ENCODE data around the gene NDUFA5.
"Not testable (repeated sequence)": the region's sequence is repeated elsewhere in the genome, so short reads cannot be mapped to it uniquely, and the experiment has no call there.

The NDUFA5 gene

GRCh38 chr7:123557016-123557397, 611 bp downstream of the NDUFA5 start:
- DNase-seq (ENCODE audit: low spot score): no peak

- DNase-seq (ENCODE audit: low spot score): no peak
Measured at GRCh38 chr7:123555484-123555883, 2.1 kb downstream of the NDUFA5 start.

- no peak for DNase-seq (ENCODE audit: low spot score)
Measured at GRCh38 chr7:123553159-123553558, 4.5 kb downstream of the NDUFA5 start.

GRCh38 chr7:123552641-123553040, 5.0 kb downstream of the NDUFA5 start:
- DNase-seq (ENCODE audit: low spot score): no peak

- DNase-seq (ENCODE audit: low spot score): not testable (repeated sequence)
Measured at GRCh38 chr7:123552134-123552533, 5.5 kb downstream of the NDUFA5 start.

GRCh38 chr7:123548406-123548805, 9.2 kb downstream of the NDUFA5 start:
- DNase-seq (ENCODE audit: low spot score): no peak

GRCh38 chr7:123539871-123540270, 17.7 kb downstream of the NDUFA5 start:
- no peak for DNase-seq (ENCODE audit: low spot score)

- no peak for DNase-seq (ENCODE audit: low spot score)
Measured at GRCh38 chr7:123538897-123539296, 18.7 kb downstream of the NDUFA5 start.

- no peak for DNase-seq (ENCODE audit: low spot score)
Measured at GRCh38 chr7:123538189-123538714, 19.4 kb downstream of the NDUFA5 start.

GRCh38 chr7:123537026-123537642, 20.5 kb downstream of the NDUFA5 start:
- no peak for DNase-seq (ENCODE audit: low spot score)

GRCh38 chr7:123535517-123535916, 22.1 kb downstream of the NDUFA5 start:
- no peak for DNase-seq (ENCODE audit: low spot score)

GRCh38 chr7:123534383-123535260, 23.0 kb downstream of the NDUFA5 start, which contains the start of gene IQUB:
Gene IQUB (minus strand): TSS chr7:123534595. CDS start chr7:123512340, 22,255 bp downstream.
- DNase-seq (ENCODE audit: low spot score): peak; percentile 99

GRCh38 chr7:123533929-123534382, 23.7 kb downstream of the NDUFA5 start:
- no peak for DNase-seq (ENCODE audit: low spot score)

- DNase-seq (ENCODE audit: low spot score): no peak
Measured at GRCh38 chr7:123533553-123533917, 24.1 kb downstream of the NDUFA5 start.

GRCh38 chr7:123532788-123533552, 24.6 kb downstream of the NDUFA5 start:
- DNase-seq (ENCODE audit: low spot score): not testable (repeated sequence)

GRCh38 chr7:123532343-123532742, 25.3 kb downstream of the NDUFA5 start:
- not testable (repeated sequence) for DNase-seq (ENCODE audit: low spot score)

- DNase-seq (ENCODE audit: low spot score): not testable (repeated sequence)
Measured at GRCh38 chr7:123530035-123530591, 27.5 kb downstream of the NDUFA5 start.

GRCh38 chr7:123528265-123528664, 29.4 kb downstream of the NDUFA5 start:
- no peak for DNase-seq (ENCODE audit: low spot score)

- DNase-seq (ENCODE audit: low spot score): not testable (repeated sequence)
Measured at GRCh38 chr7:123527712-123528225, 29.8 kb downstream of the NDUFA5 start.

- not testable (repeated sequence) for DNase-seq (ENCODE audit: low spot score)
Measured at GRCh38 chr7:123526533-123526932, 31.1 kb downstream of the NDUFA5 start.

- no peak for DNase-seq (ENCODE audit: low spot score)
Measured at GRCh38 chr7:123522066-123522465, 35.6 kb downstream of the NDUFA5 start.

GRCh38 chr7:123505221-123505620, 52.4 kb downstream of the NDUFA5 start:
- DNase-seq (ENCODE audit: low spot score): no peak

Data from left forelimb (tissue), 1 donor.